ENCODE data around the gene RGL1.
A peak's percentile ranks its signal among the peaks of the same experiment; 100 is the strongest.

Gene RGL1

DNA sequence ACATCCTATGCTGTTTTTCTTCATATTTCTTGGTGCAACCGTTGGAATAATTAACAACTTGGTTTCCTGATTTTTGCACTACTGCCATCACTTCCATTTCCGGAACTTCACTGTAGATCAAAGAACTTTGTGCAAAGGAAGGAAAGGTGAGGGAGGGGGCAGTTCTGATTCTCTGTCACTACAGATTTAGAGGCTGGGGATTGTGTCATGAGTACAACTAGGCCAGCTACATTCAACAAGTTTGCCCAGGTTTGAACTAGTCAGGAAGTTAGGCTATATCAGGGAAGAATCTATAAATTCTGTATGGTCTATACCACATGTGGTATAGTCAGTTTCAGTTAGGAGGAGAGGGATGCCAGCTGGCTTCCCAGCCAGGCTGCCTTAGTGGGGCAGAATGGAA is 84.2 kb downstream of the RGL1 start:
- no peak for DNase-seq (ENCODE audit: low spot score)

DNA sequence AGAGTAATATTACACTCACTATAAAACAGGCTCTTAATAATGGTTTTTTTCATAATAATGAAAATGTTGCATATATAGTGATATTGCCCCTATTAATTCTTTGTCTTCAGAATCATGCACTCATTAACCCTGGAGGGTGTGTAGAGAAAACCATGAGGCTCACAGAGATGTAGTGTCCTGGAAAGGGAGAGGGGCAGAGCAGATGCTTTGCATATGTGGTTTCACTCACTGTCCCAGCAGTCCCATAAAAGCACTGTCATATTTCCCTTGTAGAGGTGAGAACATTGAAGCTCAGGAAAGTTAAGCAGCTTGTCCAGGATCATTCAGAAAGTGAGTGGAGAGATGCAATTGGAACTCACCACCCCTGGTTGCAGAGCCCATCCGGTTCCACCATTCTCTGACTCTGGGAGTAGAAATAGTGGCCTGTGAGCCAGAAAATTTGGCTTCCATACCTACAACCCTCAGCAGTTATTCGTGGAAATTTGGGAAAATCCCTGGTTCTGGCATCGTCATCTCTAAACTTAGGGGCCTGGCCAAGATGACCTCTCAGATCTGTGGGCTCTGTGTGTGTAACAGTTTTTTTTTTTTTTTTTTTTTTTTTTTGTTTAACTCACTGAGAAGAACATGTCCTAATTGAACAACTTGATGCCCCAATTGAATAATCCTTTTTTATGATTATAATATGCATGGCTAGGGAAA is 86.4 kb downstream of the RGL1 start:
- DNase-seq (ENCODE audit: low spot score), result no peak

DNA sequence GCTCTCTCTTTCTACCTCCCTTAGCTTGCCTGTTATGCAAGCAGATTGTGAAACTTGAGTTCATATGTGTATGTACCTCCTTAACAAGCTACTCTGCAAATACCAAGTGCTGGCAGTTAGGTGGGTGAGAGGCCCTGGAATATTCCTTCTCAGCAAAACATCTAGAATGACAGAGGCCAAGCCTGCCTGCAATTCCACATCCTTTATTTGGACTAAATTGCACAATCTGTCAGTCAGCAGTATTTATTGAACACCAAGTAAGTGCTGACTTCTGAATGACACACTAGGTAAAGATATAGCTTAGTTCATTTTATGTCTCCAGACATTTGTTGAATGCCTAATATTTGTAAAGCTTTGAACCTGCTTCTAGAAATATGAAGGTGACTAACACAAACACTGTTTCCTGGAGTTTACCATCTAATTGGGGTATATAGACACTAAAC is 87.5 kb downstream of the RGL1 start:
- DNase-seq (ENCODE audit: low spot score), result no peak

DNA sequence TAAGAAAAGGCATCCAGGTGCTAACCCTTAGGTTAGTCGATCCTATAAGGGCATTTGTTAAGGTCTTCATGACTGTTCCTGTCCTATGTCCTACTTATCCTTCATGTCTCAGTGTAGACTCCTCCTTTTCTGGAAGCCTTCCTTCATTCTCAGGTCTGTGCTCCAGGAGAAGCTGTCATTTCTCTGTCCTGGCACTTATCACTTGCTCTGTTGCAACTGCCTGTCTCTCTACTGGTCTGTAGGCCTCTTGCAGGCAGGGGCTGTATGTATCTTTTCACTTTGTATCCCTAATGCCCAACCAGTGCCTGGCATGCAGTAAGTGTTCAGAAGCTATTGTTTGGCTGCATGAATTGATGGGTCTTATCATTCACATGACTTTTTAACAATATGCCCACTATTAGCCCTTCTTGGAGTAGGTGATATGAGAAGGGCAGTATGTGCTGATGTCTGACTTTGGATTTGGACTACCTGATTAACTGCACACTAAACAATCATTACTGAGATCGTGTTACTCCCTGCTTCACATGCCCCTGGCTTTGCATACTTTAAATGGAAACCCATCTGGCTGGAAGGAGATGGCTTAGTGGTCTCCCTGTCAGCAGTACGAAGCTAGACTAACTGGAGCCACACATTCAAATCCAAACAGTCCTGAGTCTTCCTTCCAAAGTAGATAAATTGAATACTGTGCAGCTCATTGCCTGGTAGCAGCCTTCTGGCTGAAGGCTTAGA is 88.8 kb downstream of the RGL1 start:
- DNase-seq (ENCODE audit: low spot score), result no peak

DNA sequence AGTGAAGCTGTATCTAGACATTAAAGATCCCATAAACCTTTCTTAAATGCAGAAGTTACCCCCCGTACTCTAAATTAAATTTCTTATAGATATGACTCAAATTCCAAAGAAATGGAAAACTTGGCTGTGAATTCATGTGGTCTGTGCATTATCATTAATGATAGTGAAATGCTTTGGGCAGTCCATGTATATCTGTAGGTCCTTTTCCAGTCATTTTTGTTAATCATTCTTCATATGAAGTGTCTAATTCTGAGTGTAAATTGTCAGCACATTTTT is 89.3 kb downstream of the RGL1 start:
- no peak for DNase-seq (ENCODE audit: low spot score)

DNA sequence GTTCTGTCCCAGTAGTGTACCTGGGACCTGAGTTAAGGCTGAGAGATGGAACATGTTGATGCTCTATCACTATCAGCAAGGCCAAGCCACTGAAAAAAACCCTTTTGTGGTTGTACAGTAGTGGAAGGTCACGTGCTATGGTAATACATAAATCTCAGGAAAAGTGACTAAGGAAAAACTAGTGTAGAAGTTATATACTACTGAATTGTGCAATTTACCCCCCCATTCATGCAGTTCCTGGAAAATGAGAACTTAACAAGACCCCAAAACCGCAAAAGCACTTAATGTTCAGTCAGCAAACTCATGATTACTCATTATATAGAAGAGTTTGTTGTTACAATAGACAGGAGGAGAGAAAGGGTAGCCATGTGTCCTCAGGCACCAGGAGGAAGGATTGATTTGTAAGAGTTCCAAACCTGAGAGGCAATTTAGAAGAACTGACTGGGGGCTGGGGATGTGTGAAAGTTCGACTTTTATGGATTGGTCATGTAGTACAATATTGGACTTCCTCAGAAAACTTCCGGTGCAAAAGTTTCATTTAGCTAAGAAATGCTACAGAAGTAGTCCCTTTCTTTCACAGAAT is 91.6 kb downstream of the RGL1 start:
- no peak for DNase-seq (ENCODE audit: low spot score)

DNA sequence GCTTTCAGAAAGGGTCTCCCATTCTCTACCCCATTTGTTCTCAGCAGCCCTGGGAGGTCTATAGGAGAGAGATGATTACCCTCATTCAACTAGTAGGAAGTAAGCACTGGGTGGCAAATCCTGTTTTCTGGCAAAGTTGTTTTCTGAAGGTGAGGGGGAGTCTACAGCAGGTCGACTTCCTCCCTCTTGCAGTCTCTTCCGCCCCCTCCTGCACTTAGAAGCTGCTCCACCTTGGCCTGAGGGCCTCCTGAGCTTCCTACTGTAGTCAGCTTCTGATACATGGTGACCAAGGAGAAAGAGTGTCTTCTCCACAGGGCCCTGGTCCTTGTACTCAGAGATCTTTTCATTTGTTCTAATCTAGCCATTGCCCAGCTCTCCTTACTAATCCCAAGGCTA is 93.1 kb downstream of the RGL1 start:
- DNase-seq (ENCODE audit: low spot score), result no peak

DNA sequence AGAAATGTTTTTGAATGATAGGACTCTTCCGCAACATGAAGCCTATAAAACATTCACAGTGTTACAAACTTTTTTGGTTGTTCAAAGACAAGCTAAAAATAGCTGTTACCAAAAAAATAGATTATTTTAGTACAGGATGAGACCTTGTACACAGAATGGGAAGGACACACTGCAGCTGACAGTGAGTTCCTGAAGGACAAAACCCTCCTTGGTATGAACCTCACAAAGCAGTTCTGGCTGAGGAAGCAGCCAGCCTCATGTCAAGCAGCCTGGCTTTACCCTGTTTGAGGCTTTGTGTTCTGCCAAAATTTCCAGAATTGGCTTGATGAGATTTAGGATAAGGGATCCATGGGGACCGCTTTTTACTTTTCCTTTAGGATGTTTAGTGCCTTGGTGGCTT is 93.7 kb downstream of the RGL1 start:
- no peak for DNase-seq (ENCODE audit: low spot score)

DNA sequence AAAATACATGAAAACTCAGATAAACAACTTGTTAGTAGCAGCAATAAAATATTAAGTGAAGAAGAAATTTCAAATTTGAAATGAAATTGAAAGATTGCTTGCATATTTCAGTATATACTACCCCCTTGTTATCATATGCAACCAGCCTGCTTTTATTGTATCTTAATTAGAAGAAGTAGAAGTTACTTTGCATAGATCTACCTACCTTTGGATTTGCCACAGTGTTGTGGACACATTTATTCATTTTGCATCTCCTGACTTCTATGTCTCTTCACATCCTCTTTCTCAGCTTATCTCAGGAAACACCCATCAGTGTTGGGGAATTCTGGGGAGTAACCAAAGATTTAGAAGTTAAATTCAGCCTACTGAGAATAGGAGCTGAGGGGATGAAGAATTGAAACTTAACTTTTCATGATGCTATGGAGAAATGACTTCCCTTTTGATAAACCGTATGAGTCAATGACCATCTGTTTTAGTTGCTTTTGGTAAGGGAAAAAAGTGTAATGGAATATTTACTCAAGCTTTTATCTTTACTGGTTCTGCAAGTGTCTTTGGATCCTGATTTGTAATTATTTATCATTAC is 96.9 kb downstream of the RGL1 start:
- no peak for DNase-seq (ENCODE audit: low spot score)

DNA sequence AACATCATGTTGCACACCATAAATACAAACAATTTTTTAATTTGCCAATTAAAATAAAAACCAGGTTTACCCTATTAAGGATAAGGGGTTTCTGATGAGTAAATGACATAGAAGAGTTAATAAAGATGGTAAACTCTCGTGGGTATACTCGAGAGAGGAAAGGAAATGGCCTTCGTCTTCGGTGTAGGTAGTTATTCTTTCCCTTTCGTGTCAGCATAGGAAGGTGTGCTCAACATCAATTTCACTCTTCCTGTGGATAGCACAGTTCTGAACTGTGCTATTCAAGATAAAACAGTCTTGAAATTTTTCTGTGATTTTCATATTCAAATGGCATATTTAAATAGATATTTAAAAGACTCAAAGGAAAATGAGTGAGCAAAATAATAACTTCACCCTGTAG is 98.2 kb downstream of the RGL1 start:
- no peak for DNase-seq (ENCODE audit: low spot score)

DNA sequence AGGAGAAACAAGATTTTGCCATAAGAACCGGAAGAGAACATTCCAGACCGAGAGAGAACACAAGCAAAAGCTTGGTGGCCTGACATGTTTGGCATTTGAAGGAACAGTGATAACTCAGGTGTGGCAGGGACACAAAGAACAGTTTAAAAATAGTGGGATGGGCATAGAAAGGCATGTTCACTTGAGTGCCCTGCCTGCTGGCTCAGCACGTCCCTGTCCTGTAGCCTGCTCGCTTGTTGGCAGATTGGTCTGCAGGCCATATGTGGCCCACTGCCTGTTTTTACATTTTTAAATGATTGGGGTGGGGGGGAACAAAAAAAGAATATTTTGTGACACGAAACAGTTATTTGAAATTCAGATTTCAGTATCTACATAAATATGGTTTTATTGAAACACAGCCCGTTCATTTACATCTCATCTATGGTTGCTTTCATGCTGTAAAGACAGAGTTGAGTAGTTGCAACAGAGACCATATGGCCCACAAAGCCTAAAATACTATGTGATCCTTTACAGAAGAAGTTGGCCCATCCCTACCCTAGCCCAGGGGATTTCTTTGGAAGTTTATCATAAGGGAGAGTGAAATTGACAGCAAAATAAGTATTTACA is 100.7 kb downstream of the RGL1 start:
- no peak for DNase-seq (ENCODE audit: low spot score)

DNA sequence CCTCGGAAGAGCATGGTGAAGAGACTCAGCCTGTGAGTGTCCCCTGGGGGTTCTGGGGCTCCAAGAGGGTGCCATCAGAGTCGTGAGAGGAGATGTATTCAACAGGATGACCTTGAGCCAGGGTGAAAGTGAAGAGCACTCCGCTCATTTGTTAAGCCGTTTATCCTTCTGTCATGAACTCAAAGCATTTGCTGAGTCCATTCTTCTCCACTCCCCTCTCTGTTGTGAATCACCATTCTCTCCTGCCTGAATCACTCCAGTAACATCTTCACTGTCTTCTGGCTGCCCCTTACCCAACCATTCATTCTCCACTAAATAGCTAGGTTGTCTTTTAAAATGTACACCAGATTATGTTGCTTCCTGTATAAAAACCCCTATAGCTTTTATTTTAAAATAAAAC is 102.2 kb downstream of the RGL1 start:
- no peak for DNase-seq (ENCODE audit: low spot score)

DNA sequence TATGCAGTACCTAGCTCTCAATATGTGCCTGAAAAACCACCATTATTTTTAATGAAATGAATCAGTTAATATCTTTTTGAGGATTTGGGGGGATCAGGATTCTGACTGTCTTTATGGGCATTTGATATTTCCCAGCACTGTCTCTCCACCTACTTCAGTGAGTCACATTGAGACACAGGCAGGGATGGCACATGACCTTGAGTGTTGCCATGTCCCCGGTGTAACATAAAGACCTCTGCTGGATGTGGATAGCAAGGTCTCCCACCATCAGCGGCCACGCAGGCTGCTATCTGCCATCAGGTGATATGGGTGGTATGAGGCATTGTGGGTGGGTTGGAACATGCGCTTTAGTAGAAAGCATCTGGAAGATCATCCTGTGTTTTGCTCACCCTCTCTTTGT is 103.2 kb downstream of the RGL1 start:
- peak; percentile 30 for DNase-seq (ENCODE audit: low spot score)

DNA sequence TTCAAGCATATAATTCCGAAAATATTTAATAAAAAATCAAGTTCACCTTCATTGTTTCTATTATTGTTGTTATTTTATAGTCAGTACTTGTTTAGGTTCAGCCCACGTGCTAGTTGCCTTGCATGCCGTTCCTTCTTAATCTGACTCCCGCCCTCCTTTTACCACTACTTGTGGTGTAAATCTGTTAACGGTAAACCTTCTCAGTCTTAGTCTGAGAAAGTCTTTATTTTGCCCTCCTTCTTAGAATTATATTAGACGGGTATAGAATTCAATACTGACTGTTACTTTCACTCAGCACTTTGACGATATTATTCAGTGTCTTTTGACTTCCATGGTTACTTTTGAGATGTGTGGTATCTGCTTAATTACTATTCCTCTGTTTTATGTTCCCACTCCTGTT is 104.8 kb downstream of the RGL1 start:
- DNase-seq (ENCODE audit: low spot score), result no peak

DNA sequence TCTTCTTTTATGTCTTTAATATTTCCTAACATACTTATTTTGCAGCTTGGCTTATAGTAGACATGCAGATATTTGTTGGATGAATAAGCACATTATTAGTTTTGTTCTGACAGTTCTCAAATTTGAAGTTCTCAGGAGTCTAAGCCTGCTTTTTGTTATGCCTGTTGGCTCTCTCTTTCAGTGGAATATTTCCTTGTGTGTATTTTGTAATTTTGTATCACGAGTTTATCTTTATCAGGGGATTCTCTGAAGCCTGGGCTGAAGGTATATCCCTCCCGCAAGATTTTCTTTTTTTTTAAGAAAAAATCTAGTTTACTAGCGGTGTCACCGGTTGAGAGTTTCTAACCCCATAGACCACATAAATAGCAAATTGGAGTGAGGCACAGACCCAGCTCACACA is 105.9 kb downstream of the RGL1 start:
- DNase-seq (ENCODE audit: low spot score), result no peak

DNA sequence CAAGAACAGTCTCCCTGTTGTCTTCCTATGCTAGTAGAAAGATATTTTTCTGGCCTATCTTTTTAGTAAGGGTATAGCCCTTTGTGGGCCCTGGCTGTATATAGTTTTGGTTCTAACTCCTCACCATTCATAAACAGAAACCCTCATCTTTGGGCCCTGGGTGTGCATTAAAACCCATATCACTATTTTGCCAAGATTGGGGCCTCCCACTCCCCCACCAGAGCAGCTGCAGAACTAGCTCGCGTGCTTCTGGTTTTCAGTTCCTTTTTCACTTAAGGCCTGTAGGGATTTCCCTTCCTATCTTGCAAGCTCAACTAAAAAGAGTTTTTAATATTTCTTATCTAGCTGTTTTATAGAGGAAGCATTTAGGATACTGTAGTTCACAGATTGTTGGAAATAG is 106.4 kb downstream of the RGL1 start:
- DNase-seq (ENCODE audit: low spot score), result no peak

DNA sequence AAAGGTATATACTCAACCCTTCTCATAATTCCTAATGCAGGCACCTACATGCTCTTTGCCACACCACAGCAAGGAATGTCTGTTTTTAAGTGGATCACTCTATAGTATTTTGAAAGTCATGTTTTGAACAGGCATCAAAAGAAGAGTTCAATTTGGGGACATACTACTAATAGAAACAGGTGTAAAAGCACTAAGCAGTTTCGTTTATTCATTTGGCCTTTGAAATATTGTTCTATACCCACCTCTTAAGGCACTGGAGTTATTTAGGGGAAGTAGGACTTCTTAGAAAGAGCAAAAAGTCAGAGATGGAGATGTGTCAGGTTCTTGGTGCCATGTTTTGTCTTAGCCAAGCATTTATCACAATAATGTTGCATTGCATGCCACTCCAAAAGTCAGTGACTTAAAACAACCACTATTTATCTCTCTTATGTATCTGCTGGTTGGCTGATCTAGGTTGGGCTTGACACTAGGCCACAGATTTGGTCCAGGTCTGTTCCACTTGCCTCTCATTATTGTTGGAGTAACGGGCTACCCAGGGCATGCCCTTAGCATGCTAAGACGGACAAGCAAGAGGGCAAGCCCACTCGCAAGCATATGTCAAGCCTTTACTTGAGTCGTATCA is 107.5 kb downstream of the RGL1 start:
- no peak for DNase-seq (ENCODE audit: low spot score)

DNA sequence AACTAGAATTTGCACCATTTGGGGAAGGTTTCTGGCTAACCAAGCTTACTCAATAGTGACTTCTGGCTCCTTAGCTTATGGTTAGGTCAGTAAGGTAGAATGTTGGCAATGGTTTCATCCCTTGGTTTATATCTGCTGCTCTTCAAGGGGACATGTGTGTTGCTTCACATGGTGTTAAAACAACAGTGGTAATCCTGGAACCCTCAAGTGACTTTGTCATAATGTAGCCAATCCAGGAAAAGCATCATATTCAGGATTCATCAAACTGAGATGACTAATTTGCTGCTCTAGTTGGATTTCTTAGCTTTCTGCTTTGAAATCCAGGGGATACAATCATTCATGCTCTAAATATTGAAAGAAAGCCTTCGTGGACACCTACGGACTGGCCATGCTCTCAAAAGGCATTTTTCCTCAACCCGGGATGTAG is 108.7 kb downstream of the RGL1 start:
- no peak for DNase-seq (ENCODE audit: low spot score)

DNA sequence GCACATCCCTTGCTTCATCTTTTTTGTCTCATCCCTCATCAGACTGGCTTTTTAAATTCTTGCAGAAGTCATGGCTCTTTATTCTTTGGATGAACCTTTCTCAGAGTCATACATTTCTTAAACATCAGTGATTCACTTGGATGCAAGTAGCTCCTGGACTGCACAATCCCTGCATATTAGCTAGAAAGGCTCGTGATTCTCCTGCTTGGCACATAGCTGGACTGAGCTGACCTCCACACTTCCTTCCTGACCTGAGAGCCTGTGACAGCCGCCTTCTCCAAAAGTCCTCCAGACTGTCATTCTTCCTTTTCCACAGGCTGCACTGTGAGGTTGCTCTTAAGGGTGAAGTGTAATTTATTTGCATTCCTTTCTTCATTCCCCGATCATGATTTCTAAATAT is 109.4 kb downstream of the RGL1 start:
- no peak for DNase-seq (ENCODE audit: low spot score)

DNA sequence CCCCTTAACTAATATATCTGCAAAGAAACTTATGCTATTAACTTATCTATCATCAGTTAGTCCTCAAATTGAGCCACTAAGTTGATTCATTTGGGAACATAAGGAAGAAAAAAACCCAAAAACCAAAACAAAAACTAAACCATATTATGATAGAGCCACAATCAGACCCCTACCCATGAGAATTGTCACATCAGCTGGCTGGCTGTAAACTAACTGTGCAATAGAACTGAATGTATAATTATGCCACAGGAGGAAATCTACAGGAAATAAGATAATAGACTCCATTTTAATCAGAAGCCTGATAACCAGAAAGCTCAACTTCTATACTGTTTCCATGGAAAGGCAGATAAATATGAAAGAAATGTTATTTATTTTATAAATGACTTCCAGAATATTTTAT is 110.0 kb downstream of the RGL1 start:
- DNase-seq (ENCODE audit: low spot score), result no peak

DNA sequence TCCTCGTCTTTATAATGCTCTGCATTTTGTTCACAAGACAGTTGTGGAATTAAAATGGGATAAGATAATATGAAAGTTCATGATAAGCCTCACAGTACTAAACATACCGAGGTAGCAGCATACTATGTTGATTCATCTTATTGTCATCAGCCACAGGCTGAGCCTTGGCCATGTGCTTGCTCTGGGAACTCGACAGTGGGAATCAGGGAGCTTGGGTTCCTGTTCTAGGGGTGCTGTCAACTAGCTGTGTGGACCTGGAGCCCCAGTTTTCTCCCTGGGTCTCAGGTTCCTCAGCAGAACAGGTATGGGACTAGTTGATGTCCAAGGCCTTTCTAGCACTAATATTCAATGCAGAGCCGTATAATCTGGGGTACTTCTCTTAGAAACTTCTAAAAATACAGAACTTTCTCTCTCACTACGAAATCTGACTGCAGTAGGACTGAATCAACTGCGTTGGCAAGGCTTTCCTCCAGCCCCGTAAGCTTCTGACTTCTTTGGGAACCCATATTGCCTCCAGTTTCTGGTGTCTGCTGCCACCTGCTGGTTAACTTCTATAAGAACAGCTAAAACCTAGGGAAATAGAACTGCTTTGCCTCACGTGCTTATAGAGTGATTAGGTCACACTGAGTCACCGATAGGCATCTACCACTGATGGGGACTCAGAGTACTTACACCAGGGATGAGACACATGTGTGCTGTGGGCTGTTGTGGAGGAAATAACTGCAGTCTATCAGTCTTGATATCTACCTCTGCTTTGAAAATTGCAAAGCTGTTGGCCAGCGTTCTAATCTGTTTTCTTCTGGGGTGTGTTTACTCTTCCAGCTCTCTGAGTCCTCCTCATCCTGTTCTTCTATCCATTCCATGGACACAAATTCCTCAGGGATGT is 110.9 kb downstream of the RGL1 start:
- DNase-seq (ENCODE audit: low spot score), result peak; percentile 99

DNA sequence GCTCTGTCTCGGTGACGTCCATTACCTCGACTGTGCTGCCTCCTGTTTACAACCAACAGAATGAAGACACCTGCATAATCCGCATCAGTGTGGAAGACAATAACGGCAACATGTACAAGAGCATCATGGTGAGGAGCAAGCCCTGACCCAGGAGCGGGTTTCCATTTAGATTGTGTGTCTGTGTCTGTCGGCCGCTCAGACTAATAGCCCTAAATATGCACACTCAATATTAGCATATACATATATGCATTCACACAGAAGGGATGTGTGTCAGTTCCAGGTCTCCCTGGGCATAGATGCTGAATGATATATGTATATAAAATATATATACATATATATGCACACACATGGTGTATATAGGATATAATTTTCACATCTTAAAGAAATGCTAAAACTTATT is 111.7 kb downstream of the RGL1 start:
- DNase-seq (ENCODE audit: low spot score), result no peak
